Fibroblast of skin of abdomen (primary cell): ENCODE results near the gene ALDOA.
A peak's percentile ranks its signal among the peaks of the same experiment; 100 is the strongest.

ENCODE experiments used
- DNase-seq: peaks from one replicate; pipeline ENCODE4 v3.0.0-alpha.2; 2013

ALDOA gene

DNA sequence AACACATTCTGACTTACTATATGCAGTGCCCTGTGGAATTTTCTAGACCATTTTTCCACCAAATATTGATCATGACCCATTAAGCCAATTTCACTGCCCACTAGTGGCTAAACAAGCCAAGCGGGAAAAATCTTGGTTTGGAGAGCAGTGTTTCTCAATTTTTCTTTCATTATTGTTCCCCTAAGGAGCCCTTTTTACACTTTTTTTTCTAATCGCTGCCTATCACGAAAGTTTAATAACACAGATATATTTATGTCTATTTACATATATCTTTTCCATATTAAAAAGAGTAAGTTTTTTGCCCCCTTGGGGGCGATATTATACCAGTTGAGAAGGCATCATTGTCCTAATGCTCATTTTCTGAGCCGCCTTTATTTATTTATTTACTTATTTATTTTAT is 23.7 kb upstream of the ALDOA start:
- DNase-seq, result peak; percentile 36

- DNase-seq, result no peak
Measured at GRCh38 chr16:30046178-30046577, 19.4 kb upstream of the ALDOA start.

DNA sequence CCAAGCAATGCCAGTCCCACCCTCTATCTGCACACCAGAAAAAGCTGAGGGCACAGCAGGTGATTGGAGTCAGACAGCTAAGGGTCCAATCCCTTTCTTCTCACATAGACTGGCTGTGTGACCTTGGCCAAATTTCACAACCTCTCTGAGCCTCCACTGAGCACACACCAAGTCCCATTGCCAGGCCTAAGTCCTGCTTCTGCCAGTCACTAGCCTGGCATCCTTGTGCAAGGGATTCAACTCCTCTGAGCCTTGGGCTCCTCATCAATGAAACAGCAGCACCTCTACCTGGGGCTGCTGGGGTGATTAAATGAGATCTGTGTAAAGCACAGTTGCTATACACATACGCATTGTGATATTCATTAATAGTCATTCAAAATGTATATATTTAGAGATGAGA is 19.0 kb upstream of the ALDOA start:
- DNase-seq, result no peak

GRCh38 chr16:30049871-30050270 is 15.7 kb upstream of the ALDOA start:
- no peak for DNase-seq

DNA sequence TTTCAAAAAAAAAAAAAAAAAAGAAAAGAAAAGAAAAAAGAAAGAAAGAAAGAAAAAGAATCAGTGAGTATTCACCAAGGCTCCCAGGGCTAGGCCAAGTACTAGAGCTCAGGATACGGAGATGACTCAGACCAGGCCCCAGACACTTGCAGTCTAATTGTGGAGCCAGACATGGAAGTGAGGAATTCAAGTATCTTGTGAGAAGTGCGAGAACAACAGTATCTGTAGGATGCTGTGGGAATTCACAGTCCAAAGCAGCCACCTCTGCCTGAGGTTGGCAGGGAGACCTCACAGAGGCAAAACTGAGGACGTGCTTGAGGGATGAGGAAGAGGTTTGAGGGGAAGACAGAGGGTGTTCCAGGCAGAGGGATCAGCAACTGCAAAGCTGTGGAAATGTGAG is 14.0 kb upstream of the ALDOA start:
- peak; percentile 64 for DNase-seq

DNA sequence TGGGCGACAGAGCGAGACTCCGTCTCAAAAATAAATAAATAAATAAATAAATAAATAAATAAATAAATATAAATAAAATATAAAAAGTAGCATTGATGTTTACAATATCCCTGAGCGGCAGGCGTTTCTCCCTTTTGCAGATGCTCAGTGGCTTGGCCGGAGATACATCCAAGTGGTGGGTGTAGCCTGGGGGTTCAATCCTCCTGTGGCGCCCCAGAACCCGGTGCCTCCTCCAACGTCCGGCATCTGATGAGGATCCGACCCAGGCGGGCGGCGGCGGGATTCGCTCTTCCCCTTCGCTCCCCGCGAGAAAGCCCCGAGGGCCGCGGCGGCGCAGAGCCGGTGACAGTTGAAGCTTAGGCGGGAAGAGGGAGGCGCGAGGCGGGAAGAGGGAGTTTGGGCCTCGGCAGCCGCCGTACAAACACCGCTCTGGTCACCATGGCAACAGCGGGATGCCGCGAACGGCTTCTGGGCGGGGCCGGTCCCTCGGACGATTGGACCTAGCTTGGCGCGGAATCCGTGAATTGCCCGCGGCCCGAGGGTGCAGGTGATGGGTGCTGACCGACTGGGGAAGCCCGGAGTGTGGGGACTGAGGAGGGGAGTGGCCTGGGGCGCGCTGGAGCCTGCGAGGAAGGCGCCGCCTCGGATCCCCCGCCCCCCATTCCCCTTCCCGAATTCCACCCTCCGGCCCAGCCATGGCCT is 12.7 kb upstream of the ALDOA start:
- peak; percentile 91 for DNase-seq

DNA sequence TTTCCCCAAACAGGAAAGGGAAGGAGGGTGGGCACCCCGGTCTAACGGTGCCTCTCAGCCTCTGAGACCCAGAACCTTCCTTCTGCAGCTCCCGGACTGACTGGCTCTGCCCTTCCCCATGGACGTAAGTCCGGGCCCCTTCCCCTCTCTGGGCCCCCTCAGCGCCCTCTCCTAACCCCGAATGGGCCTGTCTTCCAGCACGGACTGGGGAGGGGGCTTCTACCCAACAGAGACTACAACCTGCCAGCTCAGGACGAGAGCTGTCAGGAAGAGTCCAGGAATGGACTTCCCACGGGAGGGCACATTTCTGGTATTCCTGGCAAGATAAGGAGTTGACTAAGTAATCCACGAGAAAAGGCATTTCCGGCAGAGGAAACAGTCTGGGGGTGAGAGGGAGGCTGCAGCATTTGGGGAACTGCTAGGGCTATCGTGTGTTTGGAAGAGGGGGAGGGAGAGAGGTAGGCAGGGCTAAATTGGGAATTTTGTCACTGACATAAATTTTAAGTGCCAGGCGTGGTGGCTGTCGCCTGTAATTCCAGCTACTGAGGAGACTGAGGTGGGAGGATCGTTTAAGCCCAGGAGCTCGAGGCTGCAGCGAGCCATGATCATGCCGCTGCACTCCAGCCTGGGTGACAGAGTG is 12.1 kb upstream of the ALDOA start:
- peak; percentile 52 for DNase-seq

DNA sequence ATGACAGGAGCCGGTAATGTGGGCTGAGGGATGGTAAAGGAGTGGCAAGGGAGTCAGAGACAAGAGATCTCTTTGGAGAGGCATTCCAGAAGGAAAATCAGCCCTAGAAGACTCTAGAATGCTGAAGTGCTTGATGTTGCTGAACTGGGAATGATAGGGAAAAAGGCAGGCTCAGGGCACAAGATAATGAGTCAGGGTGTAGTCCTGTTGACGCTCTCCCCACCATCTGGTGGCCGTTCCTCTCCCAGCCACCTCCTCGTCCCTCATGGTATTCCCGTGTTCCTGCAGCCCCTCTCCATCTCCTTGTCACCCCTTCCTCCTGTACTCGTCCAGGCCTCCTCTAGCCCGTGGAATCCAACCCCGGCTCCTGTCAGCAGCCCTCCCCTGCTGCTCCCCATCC is 11.1 kb upstream of the ALDOA start:
- no peak for DNase-seq

DNA sequence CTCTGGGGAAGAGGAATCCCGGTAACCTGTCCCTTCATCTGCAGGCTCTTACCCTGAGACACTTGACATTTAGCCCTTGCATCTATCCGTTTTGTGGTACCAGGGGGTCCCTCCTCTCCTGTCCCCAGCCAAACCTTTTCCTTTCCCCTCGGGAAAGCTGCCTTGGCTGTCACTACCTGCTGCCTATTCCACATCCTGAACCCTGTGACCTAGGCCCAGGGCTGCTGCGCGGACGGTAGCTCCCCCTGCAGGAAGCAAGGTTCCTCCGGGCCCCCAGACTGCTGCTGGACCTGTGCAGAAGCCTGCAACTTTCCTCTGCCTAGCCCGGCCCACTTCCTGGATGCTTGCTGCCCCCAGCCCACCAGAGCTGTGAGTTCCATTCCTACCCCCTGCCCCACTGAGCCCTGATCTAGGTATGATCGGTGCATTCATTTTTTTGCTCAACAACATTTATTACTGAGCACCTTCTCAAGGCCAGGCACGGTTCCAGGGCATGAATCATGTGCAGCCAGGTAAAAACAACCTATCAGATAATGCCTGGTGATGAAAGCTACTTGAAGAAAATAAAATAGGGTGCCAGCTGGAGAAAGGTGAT is 10.5 kb upstream of the ALDOA start:
- no peak for DNase-seq

- no peak for DNase-seq
Measured at GRCh38 chr16:30060346-30060745, 5.2 kb upstream of the ALDOA start.

DNA sequence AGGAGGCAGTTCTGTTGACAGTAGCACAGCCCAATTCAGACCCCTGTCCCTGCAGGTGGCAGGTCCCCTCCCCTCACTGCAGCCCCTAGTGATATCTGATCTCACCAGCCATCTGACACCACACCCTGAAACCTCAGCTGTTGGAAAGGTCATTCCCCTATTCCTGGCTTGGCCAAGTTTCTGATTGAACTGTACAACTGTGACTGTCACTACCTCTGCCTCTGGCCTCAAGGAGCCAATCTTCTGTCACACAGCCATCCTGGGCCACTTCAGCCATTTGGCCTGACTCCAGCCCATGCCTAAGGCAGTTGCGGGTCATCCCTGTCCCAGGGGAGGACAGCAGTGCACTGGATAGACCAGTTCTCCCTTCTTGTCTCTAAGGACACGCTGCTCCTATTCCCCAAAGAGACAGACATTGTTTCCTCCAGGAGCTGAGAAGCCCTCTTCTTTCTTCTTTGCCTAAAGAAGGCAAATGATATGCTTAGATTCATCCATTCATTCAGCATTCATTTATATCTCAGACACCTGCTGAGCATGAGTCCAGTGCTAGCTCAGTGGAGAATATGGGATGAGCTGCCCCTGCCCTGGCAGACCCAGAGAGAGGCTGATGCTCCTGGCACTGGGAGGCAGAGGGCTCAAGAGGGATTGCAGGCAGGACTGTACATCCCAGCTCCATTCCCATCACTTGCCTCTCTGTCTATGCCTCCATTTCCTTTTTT is 4.6 kb upstream of the ALDOA start:
- no peak for DNase-seq

GRCh38 chr16:30063278-30063892 is 2.2 kb upstream of the ALDOA start:
- DNase-seq, result no peak

- DNase-seq, result peak; percentile 39
Measured at GRCh38 chr16:30063893-30064728, 1.4 kb upstream of the ALDOA start.

DNA sequence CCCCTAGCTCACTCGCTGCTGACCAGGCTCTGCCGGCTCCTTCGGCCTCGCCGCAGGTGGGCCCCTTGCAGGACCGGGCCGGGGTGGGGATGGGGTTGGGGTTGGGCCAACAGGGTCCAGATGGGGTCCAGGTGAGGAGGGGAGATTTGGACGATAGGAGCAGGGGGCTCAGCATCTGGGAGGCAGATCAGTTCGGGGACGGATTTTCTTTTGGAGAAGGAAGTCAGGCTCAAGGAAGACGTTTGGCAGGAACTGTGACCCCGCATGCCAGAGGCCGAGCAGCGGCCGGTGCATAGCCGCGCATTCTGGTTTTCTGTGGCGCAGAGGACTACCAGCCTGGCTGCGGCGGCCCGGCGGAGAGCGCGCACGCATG is 845 bp upstream of the ALDOA start:
- no peak for DNase-seq

DNA sequence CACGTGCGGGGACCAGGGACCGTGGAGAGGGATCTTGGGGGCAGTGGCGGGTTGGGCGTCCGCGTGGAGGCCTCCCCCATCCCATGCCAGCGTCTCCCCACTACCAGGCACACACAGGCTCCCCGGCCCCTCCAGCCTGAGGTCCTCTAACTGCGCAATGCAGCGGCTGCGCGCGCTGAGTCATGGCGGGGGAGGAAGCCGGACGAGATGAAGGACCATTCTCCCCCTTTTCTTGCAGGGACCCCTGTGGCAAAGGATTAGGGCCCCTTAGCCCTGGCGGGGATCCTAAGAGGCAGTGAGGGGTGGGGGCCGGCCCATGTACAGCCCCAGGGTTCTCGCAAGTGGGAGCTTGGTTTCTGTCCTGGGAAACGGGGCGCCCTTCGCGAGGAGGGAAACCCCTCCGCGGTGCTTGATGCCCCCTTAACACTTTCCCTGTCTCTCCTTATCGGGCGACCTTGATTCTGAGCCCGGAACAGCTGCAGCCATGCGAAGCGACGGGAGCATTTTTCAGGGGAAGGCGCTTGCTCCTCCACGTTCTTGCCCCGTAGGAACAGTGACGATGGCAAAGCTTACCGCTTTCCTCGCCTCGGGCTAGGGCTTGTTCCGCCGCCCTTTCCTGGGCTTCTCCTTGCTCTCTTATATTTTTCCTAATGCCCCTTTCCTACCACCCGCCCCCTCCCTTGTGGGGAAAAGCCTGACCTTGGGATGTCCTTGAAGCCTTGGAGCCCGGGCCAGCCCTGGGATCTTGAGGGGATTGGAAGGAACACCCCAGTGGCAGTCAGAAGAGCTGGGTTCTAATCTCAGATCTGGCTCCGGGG is 592 bp downstream of the ALDOA start:
- peak; percentile 60 for DNase-seq

GRCh38 chr16:30066761-30067583 is 1.4 kb downstream of the ALDOA start:
- DNase-seq, result no peak

GRCh38 chr16:30067584-30067916 is 2.0 kb downstream of the ALDOA start:
- no peak for DNase-seq

GRCh38 chr16:30068333-30068732 is 2.8 kb downstream of the ALDOA start:
- DNase-seq, result no peak

- DNase-seq, result no peak
Measured at GRCh38 chr16:30068750-30069610, 3.4 kb downstream of the ALDOA start.
